ENCODE measurements around the gene HTRA1.

DNA sequence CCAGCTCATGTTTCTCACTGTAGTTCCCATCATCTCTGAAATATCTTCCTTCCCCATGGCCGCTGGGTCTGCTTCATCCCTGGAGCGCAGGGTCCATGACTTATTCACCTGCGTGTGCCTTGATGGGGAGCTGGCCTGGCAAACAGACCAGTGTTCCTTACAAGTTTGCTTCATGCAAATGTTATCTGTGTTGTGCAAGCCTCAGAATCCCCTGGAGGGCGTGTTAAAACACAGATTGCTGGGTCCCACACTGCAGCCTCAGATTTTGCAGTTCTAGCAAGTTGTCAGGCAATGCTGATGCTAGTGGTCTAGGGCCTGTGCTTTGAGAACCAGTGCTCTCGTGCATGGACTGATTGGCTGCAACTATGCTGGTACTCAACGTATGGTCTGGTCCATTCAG is 92.0 kb downstream of the HTRA1 start:
- no peak for TF ChIP-seq CTCF (IDR thresholded peaks at IDR 0.05)
- no peak for TF ChIP-seq POLR2A (IDR thresholded peaks at IDR 0.05)

Data from lower leg skin (tissue), 3 donors.